Panc1 (cell line): Measurements from ENCODE around the gene KRT4. TPM values are rescaled to one million over a fixed set of nuclear protein-coding genes. Genes with fewer than 3 reads are reported as not detected.

Experiments used
- ATAC-seq: fragments of 200-7000 bp; cut with Tn5 transposase; 2 replicates; pipeline ENCODE4 v1.9.1; 2020; ENCODE audit warnings: mild to moderate bottlenecking, moderate library complexity
- BruUV-seq: library from RNA; stranded (reverse); fragments of 400-500 nt; replicated peaks from 2 replicates; lab custom pipeline; 2021; lab: Mats Ljungman, UMichigan
- CTCF ChIA-PET: fragments of 300-600 bp; sonication (Branson Sonifier 250); formaldehyde crosslinking; loops from one replicate; lab custom pipeline; 2022; ENCODE audit warnings: antibody characterized with exemption; lab: Charles Lee
- POLR2A ChIA-PET: fragments of 300-600 bp; sonication (Branson Sonifier 250); formaldehyde crosslinking; loops from one replicate; lab custom pipeline; 2022; ENCODE audit warnings: antibody characterized with exemption; lab: Charles Lee
- DNase-seq: peaks from one replicate; pipeline ENCODE4 v3.0.0-alpha.2; 2010; ENCODE audit warnings: low read depth, low spot score
- H3K27ac ChIP-seq: 2 replicates; pipeline ENCODE4 v1.5.1; 2011; ENCODE audit warnings: mild to moderate bottlenecking, low read length, inconsistent platforms
- H3K27me3 ChIP-seq: fragments of 200-500 bp; sonication (Bioruptor generic); 2 replicates; pipeline ENCODE4 v1.6.0; 2014; ENCODE audit warnings: low read length, inconsistent platforms; ENCODE audit not compliant: control insufficient read depth, insufficient read depth
- H3K36me3 ChIP-seq: fragments of 200-500 bp; sonication (Bioruptor generic); 2 replicates; pipeline ENCODE4 v1.5.1; 2014; ENCODE audit warnings: inconsistent platforms, mild to moderate bottlenecking, low read length, moderate library complexity; ENCODE audit not compliant: control insufficient read depth, insufficient read depth
- H3K4me1 ChIP-seq: 2 replicates; pipeline ENCODE4 v1.5.1; 2011; ENCODE audit warnings: inconsistent platforms, mild to moderate bottlenecking, low read length, moderate library complexity; ENCODE audit not compliant: control insufficient read depth, insufficient read depth
- H3K4me3 ChIP-seq, 2 experiments: 2 replicates each; pipeline ENCODE4 v1.5.1; 2011 to 2012; ENCODE audit warnings: low read depth in 2 of 2, low read length in 2 of 2, mild to moderate bottlenecking in 2 of 2, inconsistent platforms in 1 of 2, moderate library complexity in 1 of 2
- H3K9me3 ChIP-seq: fragments of 200-500 bp; sonication (Bioruptor generic); 2 replicates; pipeline ENCODE4 v1.5.1; 2014; ENCODE audit warnings: low read depth, mild to moderate bottlenecking, inconsistent platforms, low read length, moderate library complexity; ENCODE audit not compliant: control insufficient read depth, insufficient read depth
- POLR2AphosphoS5 ChIP-seq: IDR thresholded peaks from 2 replicates; pipeline ENCODE4 v1.6.1; 2012; ENCODE audit warnings: mild to moderate bottlenecking, low read depth, low read length, moderate library complexity
- SIN3A ChIP-seq: IDR thresholded peaks from 2 replicates; pipeline ENCODE4 v1.6.1; 2012; ENCODE audit warnings: low read depth, mild to moderate bottlenecking, low read length, moderate library complexity, borderline replicate concordance; ENCODE audit not compliant: insufficient read depth
- TCF7L2 ChIP-seq: IDR thresholded peaks from 2 replicates; pipeline ENCODE4 v1.6.1; 2011; ENCODE audit warnings: mild to moderate bottlenecking, low read depth, low read length, inconsistent platforms
- in situ Hi-C: cut with HindIII; loops from 2 replicates; pipeline ENCODE4 v1.10.0; 2016; ENCODE audit warnings: low sequenced_read_pairs, low pct_unique_long_range_greater_than_20kb
- intact Hi-C: fragments of 100-400 bp; cut with micrococcal nuclease; formaldehyde crosslinking; loops from one replicate; pipeline ENCODE4 v1.10.0; 2022; ENCODE audit not compliant: unreplicated experiment
- total RNA-seq: library from RNA; stranded (reverse); gene quantifications from one replicate; pipeline ENCODE4 v1.2.1, GENCODE V29; 2021; ENCODE audit not compliant: unreplicated experiment
- TF ChIP-seq, protein P1 (sequence below): fragments of 450-650 bp; IDR thresholded peaks from 2 replicates; pipeline ENCODE4 v1.5.1; 2017; ENCODE audit warnings: mild to moderate bottlenecking
- TF ChIP-seq, protein P2 (sequence below), 2 experiments: IDR thresholded peaks; 2 replicates each; pipeline ENCODE4 v1.6.1; 2011 to 2012; ENCODE audit warnings: low read depth in 2 of 2, control low read depth in 1 of 2, low read length in 1 of 2, mild to moderate bottlenecking in 1 of 2, moderate library complexity in 1 of 2; ENCODE audit not compliant: insufficient read depth in 1 of 2

Gene KRT4
- total RNA-seq, 1 experiment from 2014 or later, result 0.15 TPM

GRCh38 chr12:52791271-52792184 is 22.4 kb downstream of the KRT4 start:
- in situ Hi-C loops (no loop called here), intact Hi-C loops (no loop called here)
- TF ChIP-seq SIN3A, result no peak
- TF ChIP-seq, protein P1, sequence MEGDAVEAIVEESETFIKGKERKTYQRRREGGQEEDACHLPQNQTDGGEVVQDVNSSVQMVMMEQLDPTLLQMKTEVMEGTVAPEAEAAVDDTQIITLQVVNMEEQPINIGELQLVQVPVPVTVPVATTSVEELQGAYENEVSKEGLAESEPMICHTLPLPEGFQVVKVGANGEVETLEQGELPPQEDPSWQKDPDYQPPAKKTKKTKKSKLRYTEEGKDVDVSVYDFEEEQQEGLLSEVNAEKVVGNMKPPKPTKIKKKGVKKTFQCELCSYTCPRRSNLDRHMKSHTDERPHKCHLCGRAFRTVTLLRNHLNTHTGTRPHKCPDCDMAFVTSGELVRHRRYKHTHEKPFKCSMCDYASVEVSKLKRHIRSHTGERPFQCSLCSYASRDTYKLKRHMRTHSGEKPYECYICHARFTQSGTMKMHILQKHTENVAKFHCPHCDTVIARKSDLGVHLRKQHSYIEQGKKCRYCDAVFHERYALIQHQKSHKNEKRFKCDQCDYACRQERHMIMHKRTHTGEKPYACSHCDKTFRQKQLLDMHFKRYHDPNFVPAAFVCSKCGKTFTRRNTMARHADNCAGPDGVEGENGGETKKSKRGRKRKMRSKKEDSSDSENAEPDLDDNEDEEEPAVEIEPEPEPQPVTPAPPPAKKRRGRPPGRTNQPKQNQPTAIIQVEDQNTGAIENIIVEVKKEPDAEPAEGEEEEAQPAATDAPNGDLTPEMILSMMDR, result no peak
- no peak for TF ChIP-seq POLR2AphosphoS5
- TF ChIP-seq, protein P2, sequence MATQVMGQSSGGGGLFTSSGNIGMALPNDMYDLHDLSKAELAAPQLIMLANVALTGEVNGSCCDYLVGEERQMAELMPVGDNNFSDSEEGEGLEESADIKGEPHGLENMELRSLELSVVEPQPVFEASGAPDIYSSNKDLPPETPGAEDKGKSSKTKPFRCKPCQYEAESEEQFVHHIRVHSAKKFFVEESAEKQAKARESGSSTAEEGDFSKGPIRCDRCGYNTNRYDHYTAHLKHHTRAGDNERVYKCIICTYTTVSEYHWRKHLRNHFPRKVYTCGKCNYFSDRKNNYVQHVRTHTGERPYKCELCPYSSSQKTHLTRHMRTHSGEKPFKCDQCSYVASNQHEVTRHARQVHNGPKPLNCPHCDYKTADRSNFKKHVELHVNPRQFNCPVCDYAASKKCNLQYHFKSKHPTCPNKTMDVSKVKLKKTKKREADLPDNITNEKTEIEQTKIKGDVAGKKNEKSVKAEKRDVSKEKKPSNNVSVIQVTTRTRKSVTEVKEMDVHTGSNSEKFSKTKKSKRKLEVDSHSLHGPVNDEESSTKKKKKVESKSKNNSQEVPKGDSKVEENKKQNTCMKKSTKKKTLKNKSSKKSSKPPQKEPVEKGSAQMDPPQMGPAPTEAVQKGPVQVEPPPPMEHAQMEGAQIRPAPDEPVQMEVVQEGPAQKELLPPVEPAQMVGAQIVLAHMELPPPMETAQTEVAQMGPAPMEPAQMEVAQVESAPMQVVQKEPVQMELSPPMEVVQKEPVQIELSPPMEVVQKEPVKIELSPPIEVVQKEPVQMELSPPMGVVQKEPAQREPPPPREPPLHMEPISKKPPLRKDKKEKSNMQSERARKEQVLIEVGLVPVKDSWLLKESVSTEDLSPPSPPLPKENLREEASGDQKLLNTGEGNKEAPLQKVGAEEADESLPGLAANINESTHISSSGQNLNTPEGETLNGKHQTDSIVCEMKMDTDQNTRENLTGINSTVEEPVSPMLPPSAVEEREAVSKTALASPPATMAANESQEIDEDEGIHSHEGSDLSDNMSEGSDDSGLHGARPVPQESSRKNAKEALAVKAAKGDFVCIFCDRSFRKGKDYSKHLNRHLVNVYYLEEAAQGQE (IDR thresholded peaks at IDR 0.05; ENCODE audit: insufficient read depth in 1 of 2, low read depth in 2 of 2, low read length in 1 of 2), result no peak
- TF ChIP-seq TCF7L2, result no peak
- H3K9me3 ChIP-seq, result no peaks in the 10 kb centered on the region
- CTCF ChIA-PET, result interaction anchor here (0.8 kb wide), 1 partner anchor 77 kb away, joined by 3 read pairs; no protein-coding TSS in a partner anchor
- H3K4me1 ChIP-seq, result no peaks in the 10 kb centered on the region
- no peak overlapping the region for H3K4me3 ChIP-seq
- no peak for ATAC-seq
- no peak overlapping the region for H3K27ac ChIP-seq
- BruUV-seq, result no TSS peak
- POLR2A ChIA-PET, result interaction anchor here (0.6 kb wide), 1 partner anchor 16 kb away, joined by 3 read pairs; no protein-coding TSS in a partner anchor
- no peaks in the 10 kb centered on the region; the same call in 1 of the 2 replicates for H3K27me3 ChIP-seq
- no peaks in the 10 kb centered on the region for H3K36me3 ChIP-seq
- DNase-seq, result no peak

DNA sequence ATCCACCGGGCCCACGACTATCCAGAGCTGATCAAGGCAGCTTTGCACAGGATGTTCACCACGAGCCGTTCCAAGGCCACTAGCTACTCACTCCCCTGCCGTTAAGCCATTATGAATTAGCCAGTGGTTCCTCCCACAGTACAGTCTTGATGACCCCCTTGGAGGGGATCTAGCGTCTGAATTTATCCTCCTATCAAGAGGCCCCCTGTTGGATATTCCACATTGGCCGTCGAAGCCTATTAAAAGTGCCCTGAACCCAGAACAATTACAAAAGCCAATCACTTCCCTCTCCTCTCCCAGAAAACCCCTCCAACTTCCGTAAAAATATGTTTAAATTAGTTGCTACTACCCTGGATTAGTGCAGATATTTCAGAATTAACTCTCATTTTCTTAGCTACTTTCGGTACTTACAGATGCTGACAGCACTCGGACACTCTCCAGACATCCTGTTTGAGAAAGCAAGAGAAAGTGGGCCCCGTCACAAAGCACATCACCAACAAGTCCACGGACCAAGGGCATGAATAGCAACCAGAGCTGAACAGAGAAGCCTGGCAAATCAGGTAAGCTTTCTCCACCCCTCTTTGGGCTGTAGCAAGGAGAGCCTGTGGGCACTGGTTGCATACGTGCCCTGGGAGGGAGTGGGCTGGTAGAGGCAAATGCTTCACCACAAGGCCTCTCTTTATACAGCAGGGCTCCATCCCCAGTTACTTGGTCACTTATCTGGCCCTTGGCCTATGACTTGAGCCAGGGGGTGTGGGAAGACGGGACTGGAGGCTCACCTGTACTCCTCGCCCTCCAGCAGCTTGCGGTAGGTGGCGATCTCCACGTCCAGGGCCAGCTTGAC is 23.3 kb downstream of the KRT4 start:
- in situ Hi-C loops, result no loop called here
- no peak overlapping the region for H3K4me3 ChIP-seq
- intact Hi-C loops, result no loop called here
- no peaks in the 10 kb centered on the region for H3K4me1 ChIP-seq
- TF ChIP-seq, protein P1, result no peak
- TF ChIP-seq POLR2AphosphoS5 (no peak), SIN3A (no peak), TCF7L2 (no peak)
- TF ChIP-seq, protein P2 (IDR thresholded peaks at IDR 0.05; ENCODE audit: insufficient read depth in 1 of 2, low read depth in 2 of 2, low read length in 1 of 2), result no peak
- no peaks in the 10 kb centered on the region for H3K36me3 ChIP-seq
- ChIA-PET POLR2A (interaction anchor here (0.6 kb wide), 1 partner anchor 15 kb away, joined by 3 read pairs; no protein-coding TSS in a partner anchor), CTCF (no interaction called here)
- no peaks in the 10 kb centered on the region for H3K9me3 ChIP-seq
- BruUV-seq, result no TSS peak
- DNase-seq (no peak), ATAC-seq (no peak)
- no peaks in the 10 kb centered on the region; the same call in 1 of the 2 replicates for H3K27me3 ChIP-seq
- no peak overlapping the region for H3K27ac ChIP-seq
